Suprapubic skin (tissue), 4 donors: ENCODE data around the gene SUGCT. TPM values are rescaled to one million over a fixed set of nuclear protein-coding genes. Genes with fewer than 3 reads are reported as not detected.

Experiments used
- DNase-seq, 2 donors: peaks; one replicate each; pipeline ENCODE4 v3.0.0-alpha.2; 2019; ENCODE audit warnings: low spot score in 2 of 2
- H3K27ac ChIP-seq: fragments of 200-600 bp; sonication (generic); one replicate; pipeline ENCODE4 v1.5.1; 2019
- H3K27me3 ChIP-seq: fragments of 200-600 bp; sonication (generic); one replicate; pipeline ENCODE4 v1.5.1; 2019
- H3K36me3 ChIP-seq: fragments of 200-600 bp; sonication (generic); one replicate; pipeline ENCODE4 v1.5.1; 2019
- H3K4me1 ChIP-seq: fragments of 200-600 bp; sonication (generic); one replicate; pipeline ENCODE4 v1.5.1; 2019
- H3K4me3 ChIP-seq: fragments of 200-600 bp; sonication (generic); one replicate; pipeline ENCODE4 v1.5.1; 2019; ENCODE audit warnings: mild to moderate bottlenecking
- H3K9me3 ChIP-seq: fragments of 200-600 bp; sonication (generic); one replicate; pipeline ENCODE4 v1.5.1; 2019
- CTCF ChIP-seq, 2 donors: fragments of 200-600 bp in 1 of 2; fragments of 450-650 bp in 1 of 2; sonication (generic) in 1 of 2; IDR thresholded peaks; one replicate each; pipeline ENCODE4 v1.5.1; 2016 to 2019; ENCODE audit warnings: antibody characterized with exemption in 2 of 2, mild to moderate bottlenecking in 1 of 2, moderate library complexity in 1 of 2
- EP300 ChIP-seq: sonication (generic); formaldehyde crosslinking; IDR thresholded peaks from one replicate; pipeline ENCODE4 v1.6.1; 2017; ENCODE audit warnings: antibody characterized with exemption
- POLR2A ChIP-seq, 2 donors: fragments of 450-650 bp; IDR thresholded peaks; one replicate each; pipeline ENCODE4 v1.6.1; 2017; ENCODE audit warnings: antibody characterized with exemption in 2 of 2, mild to moderate bottlenecking in 2 of 2, moderate library complexity in 2 of 2
- POLR2AphosphoS5 ChIP-seq, 3 donors: sonication (generic); formaldehyde crosslinking; IDR thresholded peaks; one replicate each; pipeline ENCODE4 v1.6.1; 2017; ENCODE audit warnings: antibody characterized with exemption in 3 of 3
- WGBS: methylation state at CpG from one replicate; pipeline ENCODE4 v1.1.5; 2018; 5-methylcytosine and 5-hydroxymethylcytosine counted together
- total RNA-seq, 4 donors: library from RNA; depleted of rRNA; stranded (reverse); fragments of >200 nt; gene quantifications; one replicate each; pipeline ENCODE4 v1.1.0, GENCODE V29; 2016

The SUGCT gene
- total RNA-seq, 4 donors from 2014 or later = 0.73 to 2.2 (median 0.98) TPM; not detected in 1

GRCh38 chr7:40199076-40199802 is 64.4 kb downstream of the SUGCT start:
- no peak overlapping the region for H3K27ac ChIP-seq
- H3K9me3 ChIP-seq = no peaks in the 10 kb centered on the region
- no peaks in the 10 kb centered on the region for H3K27me3 ChIP-seq
- no peaks in the 10 kb centered on the region for H3K36me3 ChIP-seq
- no peak overlapping the region for H3K4me3 ChIP-seq
- no peak for DNase-seq
- WGBS = 78% methylated on average over 2 of the region's 2 CpGs
- no peaks in the 10 kb centered on the region for H3K4me1 ChIP-seq
- TF ChIP-seq POLR2AphosphoS5 (IDR thresholded peaks at IDR 0.05) (no peak), CTCF (IDR thresholded peaks at IDR 0.05) (no peak), EP300 (no peak), POLR2A (IDR thresholded peaks at IDR 0.05) (no peak)

GRCh38 chr7:40200791-40201190 is 66.0 kb downstream of the SUGCT start:
- H3K27ac ChIP-seq = no peak overlapping the region
- no peak for DNase-seq
- no peaks in the 10 kb centered on the region for H3K9me3 ChIP-seq
- no peaks in the 10 kb centered on the region for H3K4me1 ChIP-seq
- no peak overlapping the region for H3K4me3 ChIP-seq
- no peaks in the 10 kb centered on the region for H3K36me3 ChIP-seq
- TF ChIP-seq POLR2AphosphoS5 (IDR thresholded peaks at IDR 0.05) (no peak), CTCF (IDR thresholded peaks at IDR 0.05) (no peak), EP300 (no peak), POLR2A (IDR thresholded peaks at IDR 0.05) (no peak)
- no peaks in the 10 kb centered on the region for H3K27me3 ChIP-seq
- 61% methylated on average over 3 of the region's 3 CpGs for WGBS

GRCh38 chr7:40202851-40203250 is 68.0 kb downstream of the SUGCT start:
- TF ChIP-seq CTCF (IDR thresholded peaks at IDR 0.05) (no peak), POLR2AphosphoS5 (IDR thresholded peaks at IDR 0.05) (no peak), POLR2A (IDR thresholded peaks at IDR 0.05) (no peak), EP300 (no peak)
- Histone ChIP-seq H3K27me3 (no peaks in the 10 kb centered on the region), H3K27ac (no peak overlapping the region), H3K36me3 (no peaks in the 10 kb centered on the region), H3K4me3 (no peak overlapping the region), H3K9me3 (no peaks in the 10 kb centered on the region), H3K4me1 (no peaks in the 10 kb centered on the region)
- no peak for DNase-seq
- 74% methylated on average over 3 of the region's 3 CpGs for WGBS

GRCh38 chr7:40204581-40204980 is 69.8 kb downstream of the SUGCT start:
- 95% methylated on average over 7 of the region's 7 CpGs for WGBS
- TF ChIP-seq POLR2AphosphoS5 (IDR thresholded peaks at IDR 0.05) = no peak
- TF ChIP-seq EP300 = no peak
- no peak for TF ChIP-seq CTCF (IDR thresholded peaks at IDR 0.05)
- no peak for TF ChIP-seq POLR2A (IDR thresholded peaks at IDR 0.05)

GRCh38 chr7:40205992-40206391 is 71.2 kb downstream of the SUGCT start:
- WGBS = 46% methylated on average over 2 of the region's 2 CpGs
- no peak for DNase-seq
- Histone ChIP-seq H3K36me3 (no peaks in the 10 kb centered on the region), H3K4me1 (no peaks in the 10 kb centered on the region), H3K4me3 (no peak overlapping the region), H3K27ac (no peak overlapping the region), H3K9me3 (no peaks in the 10 kb centered on the region), H3K27me3 (no peaks in the 10 kb centered on the region)
- TF ChIP-seq CTCF (IDR thresholded peaks at IDR 0.05) (no peak), EP300 (no peak), POLR2A (IDR thresholded peaks at IDR 0.05) (no peak), POLR2AphosphoS5 (IDR thresholded peaks at IDR 0.05) (no peak)

More at GRCh38 chr7:40204581-40204980, 69.8 kb downstream of the SUGCT start:
- Histone ChIP-seq H3K27ac (no peak overlapping the region), H3K36me3 (no peaks in the 10 kb centered on the region), H3K9me3 (no peaks in the 10 kb centered on the region), H3K4me1 (no peaks in the 10 kb centered on the region), H3K4me3 (no peak overlapping the region), H3K27me3 (no peaks in the 10 kb centered on the region)
- DNase-seq = no peak
